K562 (cell line): ENCODE data around the gene STUB1. TPM values are rescaled to one million over a fixed set of nuclear protein-coding genes. Genes with fewer than 3 reads are reported as not detected.

Experiments used
- AFF1 ChIP-seq, 2 experiments: fragments of 450-650 bp; IDR thresholded peaks; 2 replicates each; pipeline ENCODE4 v1.6.1; 2018; ENCODE audit warnings: mild to moderate bottlenecking in 2 of 2, low read depth in 1 of 2; ENCODE audit not compliant: partially characterized antibody in 2 of 2
- ARID1B ChIP-seq: fragments of 450-650 bp; IDR thresholded peaks from 2 replicates; pipeline ENCODE4 v1.6.1; 2016; ENCODE audit warnings: antibody characterized with exemption, mild to moderate bottlenecking, inconsistent platforms
- DACH1 ChIP-seq: fragments of 450-650 bp; IDR thresholded peaks from 2 replicates; pipeline ENCODE4 v1.6.1; 2018; ENCODE audit not compliant: partially characterized antibody
- DDX20 ChIP-seq: fragments of 450-650 bp; IDR thresholded peaks from 2 replicates; pipeline ENCODE4 v1.6.1; 2016; ENCODE audit warnings: missing genetic modification characterization, low read depth, mild to moderate bottlenecking, missing compliant biosample characterization, moderate library complexity
- EP400 ChIP-seq: fragments of 450-650 bp; IDR thresholded peaks from 2 replicates; pipeline ENCODE4 v1.6.1; 2017; ENCODE audit warnings: antibody characterized with exemption, mild to moderate bottlenecking, moderate library complexity
- ERF ChIP-seq: fragments of 450-650 bp; formaldehyde crosslinking; IDR thresholded peaks from 2 replicates; pipeline ENCODE4 v1.4.0; 2020; ENCODE audit warnings: mild to moderate bottlenecking, mixed read lengths
- EWSR1 ChIP-seq: fragments of 450-650 bp; IDR thresholded peaks from 2 replicates; pipeline ENCODE4 v1.6.1; 2018; ENCODE audit warnings: borderline replicate concordance, mild to moderate bottlenecking, low read depth, moderate library complexity; ENCODE audit not compliant: partially characterized antibody
- EZH2 ChIP-seq: IDR thresholded peaks from 2 replicates; pipeline ENCODE4 v1.6.1; 2012; ENCODE audit warnings: low read depth, mild to moderate bottlenecking, inconsistent platforms, low read length, borderline replicate concordance
- GABPB2 ChIP-seq: fragments of 250-450 bp; sonication (Bioruptor Pico); conservative IDR thresholded peaks from 2 replicates; pipeline ENCODE4 v1.5.1; 2021; ENCODE audit warnings: mild to moderate bottlenecking
- MAFG ChIP-seq: fragments of 450-650 bp; conservative IDR thresholded peaks from 2 replicates; pipeline ENCODE4 v1.6.1; 2016; ENCODE audit warnings: missing genetic modification characterization, missing compliant biosample characterization
- MXD1 ChIP-seq: fragments of 250-450 bp; sonication (Bioruptor Pico); IDR thresholded peaks from 2 replicates; pipeline ENCODE4 v1.8.0; 2021; ENCODE audit warnings: borderline replicate concordance, mild to moderate bottlenecking, moderate library complexity; ENCODE audit not compliant: poor library complexity, severe bottlenecking
- MYBL2 ChIP-seq, 2 experiments: fragments of 450-650 bp in 1 of 2; sonication (generic) in 1 of 2; formaldehyde crosslinking in 1 of 2; IDR thresholded peaks; 2 replicates each; pipeline versions ENCODE4 v1.6.1 to v1.8.1; 2017 to 2022; ENCODE audit warnings: borderline replicate concordance in 1 of 2, inconsistent platforms in 1 of 2, low read depth in 1 of 2, mild to moderate bottlenecking in 1 of 2, missing genetic modification reagents in 1 of 2, moderate library complexity in 1 of 2
- PRMT5 ChIP-seq: sonication (generic); formaldehyde crosslinking; IDR thresholded peaks from 2 replicates; pipeline ENCODE4 v1.5.0; 2020; ENCODE audit warnings: missing genetic modification reagents
- RAD51 ChIP-seq: fragments of 450-650 bp; IDR thresholded peaks from 2 replicates; pipeline ENCODE4 v1.7.1; 2016; ENCODE audit warnings: low read depth, mild to moderate bottlenecking, borderline replicate concordance
- SNIP1 ChIP-seq: fragments of 450-650 bp; IDR thresholded peaks from 2 replicates; pipeline ENCODE4 v1.7.1; 2017; ENCODE audit warnings: low read depth, mild to moderate bottlenecking
- SRSF7 ChIP-seq: fragments of 200-400 bp; formaldehyde crosslinking; optimal IDR thresholded peaks from 2 replicates; pipeline ENCODE3; 2017; ENCODE audit warnings: mild to moderate bottlenecking, low read depth, low read length
- TAL1 ChIP-seq: fragments of 450-650 bp; IDR thresholded peaks from 2 replicates; pipeline ENCODE4 v1.6.1; 2016; ENCODE audit warnings: mild to moderate bottlenecking
- THRAP3 ChIP-seq: fragments of 450-650 bp; IDR thresholded peaks from 2 replicates; pipeline ENCODE4 v1.6.1; 2016; ENCODE audit warnings: mild to moderate bottlenecking, inconsistent platforms, borderline replicate concordance
- XRCC4 ChIP-seq: IDR thresholded peaks from one replicate; pipeline ENCODE4 v1.6.1; 2011; ENCODE audit not compliant: insufficient read depth, insufficient read length; ENCODE audit errors: extremely low read depth
- ZNF347 ChIP-seq: fragments of 450-650 bp; formaldehyde crosslinking; IDR thresholded peaks from 2 replicates; pipeline ENCODE4 v1.4.0; 2020; ENCODE audit warnings: low read depth, mild to moderate bottlenecking, moderate library complexity
- ZNF444 ChIP-seq: fragments of 250-450 bp; sonication (Bioruptor Pico); IDR thresholded peaks from 2 replicates; pipeline ENCODE4 v1.4.0; 2020; ENCODE audit warnings: mild to moderate bottlenecking, moderate library complexity
- ZNF740 ChIP-seq, 3 experiments: fragments of 200-800 bp in 1 of 3; sonication (Bioruptor generic) in 1 of 3; sonication (generic) in 1 of 3; formaldehyde crosslinking in 1 of 3; IDR thresholded peaks; 2 replicates each; pipeline versions ENCODE4 v1.6.1 to v1.8.0; 2016 to 2022; ENCODE audit warnings: mild to moderate bottlenecking in 2 of 3, missing compliant biosample characterization in 2 of 3, missing genetic modification characterization in 2 of 3, missing genetic modification reagents in 1 of 3
- ZNF785 ChIP-seq: fragments of 250-450 bp; sonication (Bioruptor Pico); IDR thresholded peaks from 2 replicates; pipeline ENCODE4 v1.4.0; 2020; ENCODE audit warnings: mild to moderate bottlenecking
- polyA plus RNA-seq, 8 experiments: library from polyadenylated mRNA; depleted of rRNA in 4 of 8; stranded (reverse) in 5 of 8; unstranded in 3 of 8; fragments of >200 nt; fragmentation: Nextera tagmentation in 2 of 8; fragmentation: Illumina TruSeq in 1 of 8; extraction: Ambion mirVana in 2 of 8; extraction: Trizol in 1 of 8; gene quantifications; 2 replicates each; pipeline versions ENCODE4 v1.2.1 to v1.2.3, GENCODE V29; 2011 to 2014; ENCODE audit warnings: inconsistent platforms in 1 of 8, missing spikeins in 1 of 8
- total RNA-seq, 7 experiments: library from RNA; depleted of rRNA in 6 of 7; stranded (reverse); fragments of >200 nt in 6 of 7; fragmentation: Illumina TruSeq in 2 of 7; extraction: Trizol in 2 of 7; gene quantifications; 2 replicates each; pipeline versions ENCODE4 v1.2.1 to v1.2.3, GENCODE V29; 2011 to 2021; ENCODE audit warnings: low replicate concordance in 1 of 7

Gene STUB1
- total and polyA plus RNA-seq, 9 of the 15 experiments (the other 6 are each of a cell fraction or from before 2014, with no cell fraction given), result 10.6 to 251 (median 152) TPM

GRCh38 chr16:720990-721764, 41.0 kb downstream of the STUB1 start, which contains the start of gene ANTKMT (continued):
- TF ChIP-seq SRSF7 (no peak), XRCC4 (no peak), RAD51 (no peak), AFF1 (IDR thresholded peaks at IDR 0.05; ENCODE audit: low read depth in 1 of 2, partially characterized antibody in 2 of 2) (no peak), ZNF444 (no peak), MYBL2 (IDR thresholded peaks at IDR 0.05; ENCODE audit: low read depth) (no peak), MYBL2 (CRISPR knock-in tag; IDR thresholded peaks at IDR 0.05; ENCODE audit: borderline replicate concordance) (no peak), TAL1 (no peak), ZNF347 (CRISPR knock-in tag) (no peak), EP400 (no peak; the same call in 1 of the 2 replicates), MAFG (tag) (no peak), DACH1 (no peak), SNIP1 (no peak), PRMT5 (peak; percentile 15; the same call in 1 of the 2 replicates), ERF (peak; percentile 90; the same call in 1 of the 2 replicates), EZH2 (no peak), MXD1 (CRISPR knock-in tag) (no peak), EWSR1 (no peak), ZNF785 (CRISPR knock-in tag) (no peak), ZNF740 (CRISPR knock-in tag; IDR thresholded peaks at IDR 0.05) (no peak), ZNF740 (tag; IDR thresholded peaks at IDR 0.05) (no peak), THRAP3 (no peak), DDX20 (no peak), GABPB2 (CRISPR knock-in tag) (no peak), ARID1B (no peak)
